Colon (tissue), 2 donors: Measurements from ENCODE around the gene L3MBTL4.
"Not testable (repeated sequence)": the region's sequence is repeated elsewhere in the genome, so short reads cannot be mapped to it uniquely, and the experiment has no call there.

ENCODE experiments used
- FAIRE-seq: peaks from 2 replicates; lab custom pipeline; 2012; peaks lifted over from hg19 to GRCh38; lab: Jason Lieb, UNC
- donor health status: control.
- donor health status: control.

Gene L3MBTL4

GRCh38 chr18:6414723-6415417 lies at the start of gene L3MBTL4:
Gene L3MBTL4, minus strand, starts transcription at chr18:6414911. Its CDS starts 103,286 bp downstream, at chr18:6311625.
- no peak for FAIRE-seq

GRCh38 chr18:6452194-6452593 lies 37.5 kb upstream of the L3MBTL4 start:
- no peak for FAIRE-seq

- no peak for FAIRE-seq
These were observed 34.5 kb upstream of the L3MBTL4 start for GRCh38 chr18:6449213-6449612.

- no peak for FAIRE-seq
These were observed 29.9 kb upstream of the L3MBTL4 start for GRCh38 chr18:6444466-6445228.

GRCh38 chr18:6441200-6441599 lies 26.5 kb upstream of the L3MBTL4 start:
- FAIRE-seq = no peak

GRCh38 chr18:6437937-6438818 lies 23.5 kb upstream of the L3MBTL4 start:
- FAIRE-seq = no peak

- no peak for FAIRE-seq
These were observed 21.0 kb upstream of the L3MBTL4 start for GRCh38 chr18:6435731-6436130.

GRCh38 chr18:6434987-6435709 lies 20.4 kb upstream of the L3MBTL4 start:
- no peak for FAIRE-seq

GRCh38 chr18:6434481-6434880 lies 19.8 kb upstream of the L3MBTL4 start:
- FAIRE-seq = no peak

GRCh38 chr18:6431659-6432318 lies 17.1 kb upstream of the L3MBTL4 start:
- no peak for FAIRE-seq

GRCh38 chr18:6428851-6429395 lies 14.2 kb upstream of the L3MBTL4 start:
- FAIRE-seq = no peak

- FAIRE-seq = no peak
These were observed 12.6 kb upstream of the L3MBTL4 start for GRCh38 chr18:6427286-6427685.

GRCh38 chr18:6423289-6423688 lies 8.6 kb upstream of the L3MBTL4 start:
- FAIRE-seq = no peak

GRCh38 chr18:6414118-6414722 lies 491 bp downstream of the L3MBTL4 start:
- no peak for FAIRE-seq

- no peak for FAIRE-seq
These were observed 1.1 kb downstream of the L3MBTL4 start for GRCh38 chr18:6413579-6414117.

- no peak for FAIRE-seq
These were observed 1.7 kb downstream of the L3MBTL4 start for GRCh38 chr18:6412933-6413472.

- FAIRE-seq = no peak
These were observed 3.3 kb downstream of the L3MBTL4 start for GRCh38 chr18:6411382-6411781.

GRCh38 chr18:6409933-6410332 lies 4.8 kb downstream of the L3MBTL4 start:
- no peak for FAIRE-seq

GRCh38 chr18:6408543-6408942 lies 6.2 kb downstream of the L3MBTL4 start:
- FAIRE-seq = not testable (repeated sequence)

- no peak for FAIRE-seq
These were observed 7.7 kb downstream of the L3MBTL4 start for GRCh38 chr18:6406910-6407470.
